MCF 10A (cell line): Measurements from ENCODE around the gene SLC1A1. TPM values are rescaled to one million over a fixed set of nuclear protein-coding genes. Genes with fewer than 3 reads are reported as not detected.

Source experiments
- BruUV-seq: library from RNA; stranded (reverse); fragments of 400-500 nt; replicated peaks from 2 replicates; lab custom pipeline; 2021; lab: Mats Ljungman, UMichigan
- CTCF ChIA-PET: fragments of 300-600 bp; sonication (Branson Sonifier 250); formaldehyde crosslinking; extraction: SDS; loops from one replicate; lab custom pipeline; 2021; ENCODE audit warnings: antibody characterized with exemption, inconsistent platforms; lab: Yijun Ruan, JAX
- POLR2A ChIA-PET: fragments of 300-600, 350-650 bp; sonication (Branson Sonifier 250); formaldehyde crosslinking; extraction: SDS; loops from one replicate; lab custom pipeline; 2020; ENCODE audit warnings: antibody characterized with exemption, inconsistent platforms; lab: Yijun Ruan, JAX
- DNase-seq: peaks from one replicate; pipeline ENCODE4 v3.0.0-alpha.2; 2018; ENCODE audit not compliant: unreplicated experiment
- H3K27ac Mint-ChIP-seq: one replicate; pipeline ENCODE4 v1.8.0; 2022; ENCODE audit warnings: mild to moderate bottlenecking, low read depth, mixed read lengths; ENCODE audit not compliant: unreplicated experiment
- H3K27me3 Mint-ChIP-seq: one replicate; pipeline ENCODE4 v1.8.0; 2022; ENCODE audit warnings: mixed read lengths; ENCODE audit not compliant: insufficient read depth, unreplicated experiment
- H3K36me3 Mint-ChIP-seq: one replicate; pipeline ENCODE4 v1.8.0; 2022; ENCODE audit warnings: mild to moderate bottlenecking, moderate library complexity, mixed read lengths; ENCODE audit not compliant: insufficient read depth, unreplicated experiment
- H3K4me1 Mint-ChIP-seq: one replicate; pipeline ENCODE4 v1.8.0; 2022; ENCODE audit warnings: mixed read lengths; ENCODE audit not compliant: insufficient read depth, unreplicated experiment
- H3K4me3 Mint-ChIP-seq: one replicate; pipeline ENCODE4 v1.8.0; 2022; ENCODE audit warnings: mild to moderate bottlenecking, moderate library complexity, mixed read lengths; ENCODE audit not compliant: unreplicated experiment
- H3K9me3 Mint-ChIP-seq: one replicate; pipeline ENCODE4 v1.8.0; 2022; ENCODE audit warnings: mixed read lengths; ENCODE audit not compliant: unreplicated experiment
- intact Hi-C: fragments of 100-400 bp; cut with micrococcal nuclease; formaldehyde crosslinking; loops from 2 replicates; pipeline ENCODE4 v1.14.1; 2022
- total RNA-seq: library from RNA; stranded (reverse); gene quantifications from 2 replicates; pipeline ENCODE4 v1.2.3, GENCODE V29; 2022
- TF ChIP-seq, protein P1 (sequence below): fragments of 200-600 bp; IDR thresholded peaks from one replicate; pipeline ENCODE4 v1.8.0; 2022; ENCODE audit warnings: antibody characterized with exemption, mild to moderate bottlenecking; ENCODE audit not compliant: unreplicated experiment

Gene SLC1A1
- total RNA-seq, 1 experiment from 2014 or later, result 0.16 TPM

GRCh38 chr9:4581861-4582565 lies 91.7 kb downstream of the SLC1A1 start:
- Mint-ChIP-seq H3K27me3 (no peaks in the 10 kb centered on the region), H3K27ac (no peak overlapping the region), H3K9me3 (no peaks in the 10 kb centered on the region), H3K4me1 (no peaks in the 10 kb centered on the region), H3K36me3 (no peaks in the 10 kb centered on the region), H3K4me3 (no peak overlapping the region)
- CTCF ChIA-PET, result no interaction called here
- intact Hi-C loops, result no loop called here
- TF ChIP-seq, protein P1, sequence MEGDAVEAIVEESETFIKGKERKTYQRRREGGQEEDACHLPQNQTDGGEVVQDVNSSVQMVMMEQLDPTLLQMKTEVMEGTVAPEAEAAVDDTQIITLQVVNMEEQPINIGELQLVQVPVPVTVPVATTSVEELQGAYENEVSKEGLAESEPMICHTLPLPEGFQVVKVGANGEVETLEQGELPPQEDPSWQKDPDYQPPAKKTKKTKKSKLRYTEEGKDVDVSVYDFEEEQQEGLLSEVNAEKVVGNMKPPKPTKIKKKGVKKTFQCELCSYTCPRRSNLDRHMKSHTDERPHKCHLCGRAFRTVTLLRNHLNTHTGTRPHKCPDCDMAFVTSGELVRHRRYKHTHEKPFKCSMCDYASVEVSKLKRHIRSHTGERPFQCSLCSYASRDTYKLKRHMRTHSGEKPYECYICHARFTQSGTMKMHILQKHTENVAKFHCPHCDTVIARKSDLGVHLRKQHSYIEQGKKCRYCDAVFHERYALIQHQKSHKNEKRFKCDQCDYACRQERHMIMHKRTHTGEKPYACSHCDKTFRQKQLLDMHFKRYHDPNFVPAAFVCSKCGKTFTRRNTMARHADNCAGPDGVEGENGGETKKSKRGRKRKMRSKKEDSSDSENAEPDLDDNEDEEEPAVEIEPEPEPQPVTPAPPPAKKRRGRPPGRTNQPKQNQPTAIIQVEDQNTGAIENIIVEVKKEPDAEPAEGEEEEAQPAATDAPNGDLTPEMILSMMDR, result no peak
- POLR2A ChIA-PET, result no interaction called here
- no peak for DNase-seq
- no TSS peak for BruUV-seq

DNA sequence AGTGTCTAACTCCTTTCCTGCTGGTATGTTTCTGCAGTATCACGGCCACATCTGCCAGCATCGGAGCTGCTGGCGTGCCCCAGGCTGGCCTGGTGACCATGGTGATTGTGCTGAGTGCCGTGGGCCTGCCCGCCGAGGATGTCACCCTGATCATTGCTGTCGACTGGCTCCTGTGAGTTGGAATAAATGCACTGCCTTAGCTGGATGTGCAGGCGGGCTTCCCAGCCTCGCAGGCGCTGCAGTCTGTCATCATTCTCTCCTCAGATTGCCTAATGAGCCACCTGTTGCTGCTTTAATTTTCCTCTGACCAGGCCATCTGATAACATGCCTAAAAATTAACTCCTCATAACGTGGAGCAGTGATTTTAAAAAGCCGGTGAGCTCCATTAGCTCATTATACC lies 92.7 kb downstream of the SLC1A1 start:
- no peak for DNase-seq
- POLR2A ChIA-PET, result no interaction called here
- TF ChIP-seq, protein P1, result no peak
- no peaks in the 10 kb centered on the region for H3K36me3 Mint-ChIP-seq
- CTCF ChIA-PET, result interaction anchor here (0.5 to 0.6 kb wide), 2 partner anchors 61 to 946 kb away, joined by 3 read pairs; no protein-coding TSS in a partner anchor
- H3K27ac Mint-ChIP-seq, result no peak overlapping the region
- no TSS peak for BruUV-seq
- H3K4me1 Mint-ChIP-seq, result no peaks in the 10 kb centered on the region
- H3K4me3 Mint-ChIP-seq, result no peak overlapping the region
- H3K27me3 Mint-ChIP-seq, result no peaks in the 10 kb centered on the region
- intact Hi-C loops, result no loop called here
- no peaks in the 10 kb centered on the region for H3K9me3 Mint-ChIP-seq

DNA sequence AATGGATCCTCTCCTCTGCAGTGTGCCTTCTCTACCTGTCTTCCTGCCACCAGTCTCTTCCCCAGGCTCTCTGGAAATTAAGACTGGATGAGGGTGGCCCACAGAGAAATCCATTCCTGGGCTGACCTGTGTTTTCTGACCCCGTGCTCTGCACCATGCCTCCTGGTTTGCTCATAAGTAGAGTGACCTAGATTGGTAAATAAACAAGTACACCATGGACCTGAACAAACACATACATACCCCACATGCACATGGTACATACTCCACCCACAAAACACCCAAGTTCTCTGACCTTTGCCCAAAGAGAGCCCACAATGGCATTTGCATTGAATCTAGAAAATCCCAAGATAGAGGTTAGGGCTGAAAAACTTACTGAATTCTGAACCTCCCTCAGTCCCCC lies 94.4 kb downstream of the SLC1A1 start:
- H3K4me1 Mint-ChIP-seq, result no peaks in the 10 kb centered on the region
- POLR2A ChIA-PET, result no interaction called here
- BruUV-seq, result no TSS peak

GRCh38 chr9:4585135-4585534 lies 94.9 kb downstream of the SLC1A1 start:
- Mint-ChIP-seq H3K27me3 (no peaks in the 10 kb centered on the region), H3K4me1 (no peaks in the 10 kb centered on the region), H3K36me3 (no peaks in the 10 kb centered on the region), H3K9me3 (no peaks in the 10 kb centered on the region), H3K4me3 (no peak overlapping the region), H3K27ac (no peak overlapping the region)
- POLR2A ChIA-PET, result no interaction called here
- no TSS peak for BruUV-seq
- intact Hi-C loops, result no loop called here
- CTCF ChIA-PET, result interaction anchor here (0.7 kb wide), 1 partner anchor 578 kb away, joined by 3 read pairs; no protein-coding TSS in a partner anchor
- DNase-seq, result no peak
- TF ChIP-seq, protein P1, result no peak

More for the DNA sequence above, 94.4 kb downstream of the SLC1A1 start:
- CTCF ChIA-PET, result interaction anchor here (0.7 kb wide), 1 partner anchor 578 kb away, joined by 3 read pairs; no protein-coding TSS in a partner anchor
- Mint-ChIP-seq H3K27ac (no peak overlapping the region), H3K36me3 (no peaks in the 10 kb centered on the region), H3K27me3 (no peaks in the 10 kb centered on the region), H3K9me3 (no peaks in the 10 kb centered on the region), H3K4me3 (no peak overlapping the region)
- intact Hi-C loops, result no loop called here
- no peak for DNase-seq
- TF ChIP-seq, protein P1, result no peak
